Stimulated activated CD4-positive, alpha-beta T cell treated with anti-CD3 and anti-CD28 coated beads, TNF-alpha, amount 100 ng/mL, for 1 hour (primary cell): ENCODE data around the gene GPR132.
"Not testable (repeated sequence)": the region's sequence is repeated elsewhere in the genome, so short reads cannot be mapped to it uniquely, and the experiment has no call there.

Experiments used
- DNase-seq, 3 donors: peaks; one replicate each; pipeline ENCODE4 v3.0.0-alpha.2; 2020; ENCODE audit warnings: low read depth in 3 of 3, low spot score in 1 of 3

Gene GPR132

DNA sequence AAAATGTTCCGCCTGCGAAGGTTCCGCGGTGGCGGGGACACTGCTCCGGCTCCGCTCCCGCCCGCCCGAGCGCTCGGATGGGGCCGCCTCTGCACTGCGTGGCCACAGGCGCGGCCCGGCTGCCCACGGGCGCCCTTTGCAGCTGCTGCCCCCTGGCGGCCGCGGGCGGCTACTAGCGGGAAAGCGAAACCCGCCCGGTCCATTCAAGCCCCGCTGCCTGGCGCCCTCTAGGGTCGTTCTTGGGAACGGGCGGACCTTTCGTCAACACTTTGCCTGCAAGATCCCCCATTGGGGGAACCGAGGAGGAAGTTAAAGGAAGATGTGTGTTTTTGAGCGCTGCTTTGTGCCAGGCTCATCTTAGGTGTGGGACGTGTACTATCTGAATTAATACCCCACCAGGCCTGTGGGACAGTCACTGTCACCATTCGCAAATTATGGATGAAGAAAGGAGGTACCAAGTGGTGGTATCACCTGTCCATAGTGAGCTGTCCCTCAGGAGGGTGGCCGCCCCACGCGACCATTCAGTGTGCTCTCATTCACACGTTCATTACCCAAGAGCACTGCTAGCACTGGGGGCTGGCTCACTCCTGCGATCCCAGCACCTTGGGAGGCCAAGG, 19.4 kb downstream of the GPR132 start:
- DNase-seq: peak; percentile 79 to 94 (median 87)

DNA sequence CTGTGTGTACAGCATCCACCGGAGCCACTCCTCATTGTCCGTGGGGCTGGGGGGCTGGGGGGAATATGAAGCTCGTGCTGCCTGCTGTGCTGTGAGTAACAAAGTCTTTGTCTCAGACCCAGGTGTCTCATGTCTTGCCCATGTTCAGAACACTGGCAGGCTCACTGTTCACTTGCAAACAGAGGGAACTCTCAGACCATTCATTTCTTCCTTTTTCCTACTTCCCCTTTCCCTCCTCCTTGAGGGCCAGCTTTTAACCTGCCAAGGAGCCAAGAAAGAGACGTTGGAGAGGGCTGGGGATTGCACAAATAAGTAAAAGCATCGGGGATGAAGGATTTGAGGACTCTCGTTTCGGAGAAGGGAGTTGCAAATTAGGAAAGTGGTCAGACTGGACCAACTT, 21.6 kb downstream of the GPR132 start:
- DNase-seq: no peak

- no peak for DNase-seq
These were observed 22.4 kb downstream of the GPR132 start for GRCh38 chr14:105042813-105043212.

DNA sequence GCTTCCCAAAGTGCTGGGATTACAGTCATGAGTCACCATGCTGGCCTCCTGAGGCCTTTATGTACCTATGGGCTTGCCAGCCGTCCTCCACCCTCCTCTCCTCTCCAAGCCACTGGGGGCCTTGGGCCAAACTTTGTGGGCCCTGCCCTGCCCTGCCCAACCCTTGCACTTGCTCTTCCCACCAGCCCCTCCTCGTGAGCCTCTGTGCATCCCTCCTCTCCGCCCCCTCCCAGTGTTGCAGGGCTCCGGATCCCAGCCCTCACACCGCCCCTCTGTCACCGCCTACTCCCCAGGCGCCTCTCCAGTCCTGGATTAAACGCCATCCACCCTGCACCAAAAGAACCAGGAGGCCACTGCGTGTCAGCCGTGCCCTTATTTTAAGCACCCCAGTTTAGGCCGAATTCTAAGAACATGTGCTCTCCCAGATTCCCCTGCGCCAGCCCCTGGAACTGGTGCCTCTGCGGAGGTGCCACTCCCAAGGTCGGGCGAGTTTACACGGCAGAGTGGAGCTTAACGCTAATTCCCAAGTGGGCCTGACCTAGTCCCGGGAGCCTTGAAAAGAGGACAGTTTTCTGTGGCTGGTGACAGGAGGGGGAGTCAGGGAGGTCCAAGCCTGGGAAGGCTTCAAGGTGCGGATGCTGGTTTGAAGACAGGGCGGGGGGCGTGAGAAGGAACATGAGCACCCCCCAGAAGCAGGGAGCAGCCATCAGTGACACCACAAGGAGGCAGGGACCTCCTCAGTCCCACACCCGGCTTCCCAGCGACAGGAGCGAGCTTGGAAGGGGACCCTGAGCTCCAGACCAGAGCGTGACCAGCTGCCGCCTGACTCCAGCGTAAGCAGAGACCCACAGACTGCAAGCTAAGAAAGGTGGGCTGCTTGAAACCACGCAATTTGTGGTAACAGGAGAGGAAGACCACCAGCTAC, 23.1 kb downstream of the GPR132 start:
- DNase-seq: no peak

DNA sequence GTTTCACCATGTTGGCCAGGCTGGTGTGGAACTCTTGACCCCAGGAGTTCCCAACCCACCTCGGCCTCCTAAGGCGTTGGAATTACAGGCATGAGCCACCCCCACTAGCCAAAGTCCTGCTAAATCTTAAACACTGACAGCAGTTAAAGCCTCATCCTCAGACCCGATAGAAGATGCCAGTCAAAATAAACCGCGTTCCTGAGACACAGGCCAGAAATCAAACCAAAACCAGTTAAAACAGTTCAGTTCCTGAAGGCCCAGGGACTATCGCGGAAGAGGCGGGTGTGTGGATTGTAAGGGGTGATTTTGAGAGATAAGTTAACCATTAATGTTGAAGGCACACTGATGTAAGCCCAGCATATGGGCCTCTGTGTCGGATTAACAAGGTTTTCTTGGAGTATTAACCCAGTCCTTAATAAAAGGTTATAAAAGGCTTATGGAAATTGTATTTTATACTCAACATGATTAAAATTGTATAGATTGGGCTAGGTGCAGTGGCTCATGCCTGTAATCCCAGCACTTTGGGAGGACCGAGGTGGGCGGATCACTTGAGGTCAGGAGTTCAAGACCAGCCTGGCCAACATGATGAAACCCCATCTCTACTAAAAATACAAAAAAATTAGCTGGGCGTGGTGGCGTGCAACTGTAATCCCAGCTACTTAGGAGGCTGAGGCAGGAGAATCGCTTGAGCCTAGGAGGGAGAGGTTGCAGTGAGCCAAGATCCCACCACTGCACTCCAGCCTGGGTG, 25.6 kb downstream of the GPR132 start:
- no peak for DNase-seq

DNA sequence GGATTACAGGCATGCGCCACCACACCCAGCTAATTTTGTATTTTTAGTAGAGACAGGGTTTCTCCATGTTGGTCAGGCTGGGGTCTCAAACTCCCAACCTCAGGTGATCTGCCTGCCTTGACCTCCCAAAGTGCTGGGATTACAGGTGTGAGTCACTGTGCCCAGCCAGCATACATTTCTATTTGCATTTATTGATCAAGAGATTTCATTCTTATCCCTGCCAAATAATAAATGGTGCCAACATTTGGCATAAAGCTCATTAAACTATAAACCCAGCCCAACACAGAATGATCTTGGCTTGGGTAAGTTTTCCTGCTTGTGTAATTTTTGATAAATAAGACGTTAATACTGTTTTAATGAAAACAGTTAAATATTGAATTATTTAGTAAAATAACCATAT, 29.6 kb downstream of the GPR132 start:
- DNase-seq: not testable (repeated sequence)

GRCh38 chr14:105034315-105035039, 30.8 kb downstream of the GPR132 start:
- DNase-seq: no peak

DNA sequence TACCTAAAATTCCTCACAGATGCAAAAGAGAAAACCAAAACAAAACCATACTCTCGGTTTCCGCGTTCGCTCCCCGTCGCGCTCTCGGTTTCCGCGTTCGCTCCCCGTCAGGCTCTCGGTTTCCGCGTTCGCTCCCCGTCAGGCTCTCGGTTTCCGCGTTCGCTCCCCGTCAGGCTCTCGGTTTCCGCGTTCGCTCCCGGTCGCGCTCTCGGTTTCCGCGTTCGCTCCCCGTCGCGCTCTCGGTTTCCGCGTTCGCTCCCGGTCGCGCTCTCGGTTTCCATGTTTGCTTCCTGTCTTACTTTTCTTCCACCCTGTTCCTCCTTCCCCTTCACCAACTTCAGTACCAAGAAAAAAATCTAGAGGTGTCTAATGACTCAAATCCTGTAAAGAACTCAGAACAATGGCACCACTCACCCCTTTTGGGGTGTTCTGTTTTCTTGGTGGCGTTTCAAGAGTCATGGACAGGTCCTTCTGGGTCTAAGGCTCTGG, 31.8 kb downstream of the GPR132 start:
- not testable (repeated sequence) for DNase-seq

- DNase-seq: not testable (repeated sequence)
These were observed 32.8 kb downstream of the GPR132 start for GRCh38 chr14:105032451-105032901.

- no peak for DNase-seq
These were observed 34.3 kb downstream of the GPR132 start for GRCh38 chr14:105030836-105031396.

GRCh38 chr14:105030194-105030593, 35.0 kb downstream of the GPR132 start:
- DNase-seq: no peak

DNA sequence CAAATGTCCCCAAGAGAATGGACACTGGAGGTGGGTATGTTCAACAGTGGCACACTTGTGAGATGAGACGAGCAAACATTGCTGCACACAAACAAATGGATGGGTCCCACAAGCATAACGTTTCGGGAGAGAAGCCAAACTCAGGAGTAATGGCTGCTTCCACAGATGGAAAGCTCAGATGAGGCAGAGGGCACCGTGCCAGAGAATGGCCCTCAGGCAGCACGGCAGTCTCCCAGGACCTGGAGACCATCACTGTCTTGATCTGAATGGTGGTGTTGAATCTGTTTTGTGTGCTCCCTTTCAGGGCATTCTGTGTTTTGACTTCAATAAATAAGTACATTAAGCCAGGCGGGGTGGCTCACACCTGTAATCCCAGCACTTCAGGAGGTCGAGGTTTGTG, 35.8 kb downstream of the GPR132 start:
- no peak for DNase-seq

DNA sequence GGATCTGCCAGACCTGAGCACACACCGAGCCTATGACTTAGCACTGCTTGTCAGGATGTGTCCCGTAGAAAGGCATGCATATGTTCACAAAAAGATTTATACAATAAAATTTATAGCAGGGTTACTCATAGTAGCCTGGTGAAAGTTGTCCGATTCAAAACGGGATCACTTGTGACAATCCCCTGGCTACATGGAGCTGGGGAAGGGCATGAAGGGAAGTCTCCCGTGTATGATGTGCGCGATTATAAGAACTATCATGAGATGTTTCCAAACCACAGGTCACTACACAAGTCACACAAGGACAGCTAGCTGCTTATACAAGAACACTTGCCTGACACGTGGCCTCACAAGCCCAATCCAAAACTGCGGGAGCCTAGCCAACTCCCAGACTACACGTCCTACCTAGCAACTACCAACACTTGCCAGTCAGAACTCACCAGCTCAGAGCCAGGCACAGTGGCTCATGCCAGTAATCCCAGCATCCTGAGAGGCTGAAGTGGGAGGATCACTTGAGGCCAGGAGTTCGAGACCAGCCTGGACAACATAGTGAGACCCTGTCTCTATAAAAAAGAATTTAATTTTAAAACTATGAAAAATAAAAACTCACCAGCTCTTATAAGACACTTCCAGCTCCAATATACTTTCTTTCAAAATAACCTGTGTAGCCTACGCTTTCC, 36.8 kb downstream of the GPR132 start:
- no peak for DNase-seq

- DNase-seq: not testable (repeated sequence)
These were observed 37.5 kb downstream of the GPR132 start for GRCh38 chr14:105027718-105028117.

- no peak for DNase-seq
These were observed 38.2 kb downstream of the GPR132 start for GRCh38 chr14:105026802-105027563.

DNA sequence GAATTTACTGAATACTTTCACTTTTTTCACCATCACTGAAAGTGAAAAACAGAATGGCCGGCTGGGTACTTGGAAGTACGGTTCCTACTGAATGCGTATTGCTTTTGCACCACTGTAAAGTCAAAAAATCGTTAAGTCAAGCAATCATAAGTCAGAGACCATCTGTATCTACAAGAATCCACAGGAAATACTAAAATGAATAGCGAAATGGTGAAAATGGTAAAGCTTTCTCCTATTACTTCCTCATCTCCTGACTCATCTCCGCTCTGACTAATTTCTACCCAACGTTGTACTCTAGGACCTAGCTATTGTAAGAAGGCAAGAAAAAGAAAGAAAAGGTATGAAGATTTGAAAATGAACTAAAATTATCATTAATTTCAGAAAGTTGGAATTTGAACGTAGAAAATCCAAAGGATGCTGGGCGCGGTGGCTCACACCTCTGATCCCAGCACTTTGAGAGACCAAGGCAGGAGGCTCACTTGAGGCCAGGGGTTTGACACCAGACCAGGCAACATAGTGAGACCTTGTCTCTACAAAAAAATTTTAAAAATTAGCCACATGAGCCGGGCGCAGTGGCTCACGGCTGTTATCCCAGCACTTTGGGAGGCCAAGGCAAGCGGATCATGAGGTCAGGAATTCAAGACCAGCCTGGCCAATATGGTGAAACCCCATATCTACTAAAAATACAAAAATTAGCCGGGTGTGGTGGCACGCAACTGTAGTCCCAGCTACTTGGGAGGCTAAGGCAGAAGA, 39.0 kb downstream of the GPR132 start:
- DNase-seq: no peak

GRCh38 chr14:105025429-105025828, 39.8 kb downstream of the GPR132 start:
- no peak for DNase-seq

- no peak for DNase-seq
These were observed 41.3 kb downstream of the GPR132 start for GRCh38 chr14:105023791-105024480.
